GM12892 (cell line): Measurements from ENCODE around the gene KCNMA1.
"Not testable (repeated sequence)": the region's sequence is repeated elsewhere in the genome, so short reads cannot be mapped to it uniquely, and the experiment has no call there.

Experiments used
- POLR2A ChIP-seq: IDR thresholded peaks from 2 replicates; pipeline ENCODE4 v1.6.1; 2011; ENCODE audit warnings: low read depth, low read length, control low read depth
- POLR2AphosphoS5 ChIP-seq: IDR thresholded peaks from 2 replicates; pipeline ENCODE4 v1.6.1; 2011; ENCODE audit warnings: low read depth, low read length, control low read depth

GRCh38 chr10:77572520-77572919, 65.1 kb downstream of the KCNMA1 start:
- TF ChIP-seq POLR2AphosphoS5, POLR2A: not testable (repeated sequence)
